Measurements from ENCODE around the gene CAMKK2.
"Not testable (repeated sequence)": the region's sequence is repeated elsewhere in the genome, so short reads cannot be mapped to it uniquely, and the experiment has no call there.

The CAMKK2 gene

DNA sequence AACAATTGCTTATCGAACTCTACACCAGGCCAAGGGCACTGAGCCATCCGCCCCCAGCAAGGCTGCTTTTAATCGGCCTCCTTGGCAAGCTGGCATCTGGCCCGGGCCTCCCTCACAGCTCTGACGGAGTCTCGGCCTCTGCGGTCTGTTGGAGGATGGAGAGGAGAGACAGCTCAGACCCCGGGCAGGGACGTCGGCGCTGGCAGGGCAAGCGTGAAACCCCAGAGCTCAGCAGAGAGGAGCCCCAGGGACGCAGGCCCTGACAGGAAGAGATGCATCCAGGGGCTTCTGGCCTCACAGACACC lies 17.5 kb downstream of the CAMKK2 start:
- no peak for DNase-seq (ENCODE audit: low read depth)

DNA sequence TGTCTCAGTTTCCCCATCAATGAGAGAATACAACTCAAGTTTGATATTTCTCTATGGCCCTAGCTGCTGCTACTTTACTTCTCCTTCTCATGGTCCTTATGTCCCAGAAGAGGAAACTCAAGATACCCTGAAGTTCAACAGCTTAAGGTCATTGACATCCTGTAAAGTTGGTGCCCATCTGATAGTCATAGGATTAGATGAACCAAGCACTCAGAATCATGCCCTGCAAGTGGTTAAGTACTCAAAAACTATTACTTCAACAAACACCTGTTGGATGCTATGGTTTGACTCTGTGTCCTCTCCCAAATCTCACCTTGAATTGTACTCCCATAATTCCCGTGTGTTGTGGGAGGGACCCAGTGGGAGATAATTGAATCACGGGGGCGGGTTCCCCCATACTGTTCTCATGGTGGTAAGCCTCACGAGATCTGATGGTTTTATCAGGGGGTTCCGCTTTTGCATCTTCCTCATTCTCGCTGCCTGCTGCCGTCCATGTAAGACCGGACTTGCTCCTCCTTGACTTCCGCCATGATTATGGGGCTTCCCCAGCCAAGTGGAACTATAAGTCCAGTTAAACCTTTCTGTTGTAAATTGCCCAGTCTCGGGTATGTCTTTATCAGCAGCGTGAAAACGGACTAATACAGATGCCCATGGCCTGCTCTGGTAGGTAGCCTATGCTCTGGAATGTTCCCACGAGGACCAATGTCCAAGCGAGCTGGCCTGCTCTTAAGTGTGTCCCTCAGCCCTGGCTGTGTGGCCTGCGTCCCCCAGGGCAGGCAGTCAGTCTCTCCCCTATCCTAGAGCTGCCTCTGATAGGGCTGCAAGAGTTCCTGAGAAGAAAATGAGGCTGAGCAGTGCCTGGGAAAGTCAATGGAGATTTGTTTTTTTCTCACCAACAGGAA lies 18.1 kb downstream of the CAMKK2 start:
- DNase-seq (ENCODE audit: low read depth): no peak

DNA sequence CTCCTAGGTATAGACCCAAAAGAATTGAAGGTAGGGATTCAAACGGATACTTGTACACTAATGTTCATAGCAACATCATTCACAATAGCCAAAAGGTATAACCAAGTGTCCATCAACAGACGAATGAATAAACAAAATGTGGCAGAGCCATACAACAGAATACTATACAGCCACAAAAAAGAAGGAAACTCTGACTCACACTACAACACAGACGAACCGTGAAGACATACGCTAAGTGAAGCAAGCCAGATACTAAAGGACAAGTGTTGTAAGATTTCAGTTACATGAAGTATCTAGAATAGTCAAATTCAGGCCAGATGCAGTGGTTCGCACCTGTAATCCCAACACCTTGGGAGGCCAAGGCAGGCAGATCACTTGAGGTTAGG lies 19.1 kb downstream of the CAMKK2 start:
- DNase-seq (ENCODE audit: low read depth): no peak

DNA sequence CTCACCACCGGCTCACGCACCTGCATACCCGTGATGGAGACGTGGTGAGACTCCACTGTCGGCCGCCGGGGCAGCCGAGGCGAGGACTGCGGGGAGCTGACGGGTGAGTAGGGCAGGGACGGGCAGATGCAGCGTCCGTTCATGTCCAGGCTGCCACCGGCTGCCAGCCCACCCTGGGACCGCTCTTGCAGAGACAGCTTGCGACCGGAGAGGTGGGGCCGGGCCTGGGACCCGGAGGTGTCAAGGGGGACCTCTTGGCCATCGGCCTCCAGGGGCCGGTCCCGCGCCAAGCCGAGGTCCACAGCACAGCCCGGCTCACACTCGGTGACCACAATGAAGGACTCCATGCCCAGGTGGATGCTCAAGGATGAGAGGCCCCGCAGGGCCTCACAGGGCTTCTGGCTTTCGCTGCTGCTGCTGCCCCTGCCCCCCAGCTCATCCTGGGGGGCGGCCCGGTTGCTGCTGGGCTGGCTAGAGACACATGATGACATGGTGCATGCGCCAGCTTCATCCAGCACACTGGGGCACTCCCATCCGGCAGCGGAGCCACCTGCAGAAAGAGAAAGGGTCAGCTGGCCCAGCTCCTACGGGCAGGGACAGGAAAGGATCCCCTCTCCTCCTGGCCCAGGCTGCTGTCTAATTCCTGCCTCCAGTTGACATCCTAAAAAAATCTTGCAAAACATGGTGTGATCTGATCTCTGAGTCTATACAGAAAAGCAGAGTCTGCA lies 22.3 kb downstream of the CAMKK2 start:
- DNase-seq (ENCODE audit: low read depth): no peak

DNA sequence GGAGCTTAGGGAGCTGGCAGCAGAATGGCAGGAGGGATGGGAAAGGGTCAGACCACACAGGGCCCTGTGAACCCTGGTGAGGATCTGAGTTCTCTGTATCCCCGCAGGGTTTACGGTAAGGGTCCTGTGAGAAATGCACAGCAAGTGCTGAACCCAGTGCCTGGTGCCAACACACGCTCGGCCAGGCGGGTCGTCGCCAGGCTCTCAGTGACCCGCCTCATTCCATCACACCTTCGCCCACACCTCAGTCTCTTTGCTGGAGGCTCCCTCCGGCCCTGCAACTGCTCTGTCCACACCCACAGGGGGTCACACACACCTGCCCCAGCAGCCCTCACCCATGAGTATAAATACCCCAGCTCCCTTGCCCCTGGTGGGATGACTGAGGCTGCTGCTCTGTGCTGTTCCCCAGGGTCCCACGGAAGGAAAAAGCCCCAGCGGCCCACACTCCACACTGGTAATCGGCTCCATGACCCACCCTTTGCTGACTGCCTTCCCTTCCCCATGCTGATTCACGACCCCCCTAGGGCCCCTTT lies 23.1 kb downstream of the CAMKK2 start:
- DNase-seq (ENCODE audit: low read depth): no peak

DNA sequence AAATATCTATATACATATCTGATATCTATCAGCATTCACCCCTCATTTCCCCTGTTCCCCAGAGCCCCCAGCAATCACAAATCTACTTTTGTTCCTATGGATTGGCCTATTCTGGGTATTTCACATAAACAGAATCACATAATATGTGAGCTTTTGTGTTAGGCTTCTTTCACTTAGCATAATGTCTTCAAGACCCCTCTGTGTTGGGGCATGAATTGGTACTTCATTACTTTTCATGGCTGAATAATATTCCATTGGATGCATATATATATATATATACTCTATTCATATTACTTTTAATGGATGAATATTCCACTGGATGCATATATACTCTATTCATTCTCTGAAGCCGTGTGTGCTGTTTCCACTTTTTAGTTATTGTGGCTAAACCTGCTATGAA lies 28.7 kb downstream of the CAMKK2 start:
- no peak for DNase-seq (ENCODE audit: low read depth)

DNA sequence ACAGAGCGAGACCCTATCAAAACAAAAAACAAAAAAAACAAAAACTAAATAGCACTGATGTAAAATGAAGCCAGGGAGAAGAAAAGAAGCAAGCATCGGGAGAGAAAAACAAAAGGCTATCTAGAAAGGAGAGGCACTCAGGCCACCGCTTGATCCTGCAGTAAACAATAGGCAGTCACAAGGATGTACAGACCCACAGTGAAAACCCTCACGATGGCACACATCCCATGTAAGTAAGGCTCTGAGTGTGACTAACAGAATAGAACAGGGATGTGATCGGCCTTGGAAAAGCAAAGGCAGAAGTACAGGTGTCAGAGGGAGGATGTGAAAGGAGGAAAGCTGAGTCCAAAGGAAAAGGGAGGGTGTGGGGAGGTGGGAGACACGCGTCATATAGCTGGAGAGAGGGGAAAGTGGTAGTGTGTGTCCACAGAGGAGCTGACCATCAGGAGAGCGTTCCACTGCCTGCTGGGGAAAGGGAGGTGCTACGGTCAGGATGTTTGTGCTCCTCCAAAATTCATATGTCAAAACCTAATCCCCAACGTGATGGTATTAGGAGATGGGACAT lies 31.5 kb downstream of the CAMKK2 start:
- no peak for DNase-seq (ENCODE audit: low read depth)

DNA sequence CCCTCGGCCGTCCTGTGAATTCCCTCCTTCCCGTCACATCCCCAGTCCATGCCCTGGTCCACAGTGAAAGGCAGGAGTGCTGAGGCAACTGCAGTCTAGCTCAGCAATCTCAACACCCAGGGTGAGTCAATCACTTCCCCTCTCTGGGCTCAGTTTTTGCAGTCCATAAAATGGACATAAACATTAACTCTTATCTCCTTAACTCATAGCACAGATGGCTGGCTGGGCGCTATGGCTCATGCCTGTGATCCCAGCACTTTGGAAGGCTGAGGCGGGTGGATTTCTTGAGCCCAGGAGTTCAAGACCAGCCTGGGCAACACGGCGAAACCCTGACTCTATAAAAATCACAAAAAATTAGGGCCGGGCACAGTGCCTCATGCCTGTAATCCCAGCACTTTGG lies 32.4 kb downstream of the CAMKK2 start:
- no peak for DNase-seq (ENCODE audit: low read depth)

DNA sequence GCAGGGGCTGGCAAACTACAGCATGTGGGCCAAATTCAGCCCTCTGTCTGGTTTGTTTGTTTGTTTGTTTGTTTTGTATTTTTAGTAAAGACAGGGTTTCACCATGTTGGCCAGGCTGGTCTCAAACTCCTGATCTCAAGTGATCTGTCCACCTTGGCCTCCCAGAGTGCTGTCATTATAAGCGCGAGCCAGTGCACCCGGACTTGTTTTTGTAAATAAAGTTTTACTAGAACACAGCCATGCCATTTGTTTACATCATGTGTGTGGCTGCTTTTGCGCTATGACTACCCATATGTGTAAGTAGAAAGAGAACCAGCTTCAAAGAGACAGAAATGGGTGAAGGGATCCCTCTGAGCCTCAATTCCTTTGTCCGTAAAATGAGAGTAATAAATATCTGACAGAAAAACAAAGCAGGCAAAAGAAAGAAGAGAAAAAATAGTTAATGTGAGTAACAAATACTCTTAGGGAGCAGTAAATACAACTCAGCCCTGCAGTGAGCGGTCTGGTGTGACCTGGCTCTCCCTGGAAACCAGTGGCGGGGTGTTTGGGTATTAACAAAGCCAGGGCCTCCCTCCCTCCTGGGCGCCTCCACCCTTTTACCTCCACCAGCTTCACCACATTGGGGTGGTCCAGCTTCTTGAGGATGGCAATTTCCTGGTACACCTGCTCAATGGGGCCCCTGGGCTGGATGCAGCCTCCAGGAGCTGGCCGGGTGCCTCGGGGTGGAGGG lies 33.1 kb downstream of the CAMKK2 start:
- DNase-seq (ENCODE audit: low read depth): no peak

DNA sequence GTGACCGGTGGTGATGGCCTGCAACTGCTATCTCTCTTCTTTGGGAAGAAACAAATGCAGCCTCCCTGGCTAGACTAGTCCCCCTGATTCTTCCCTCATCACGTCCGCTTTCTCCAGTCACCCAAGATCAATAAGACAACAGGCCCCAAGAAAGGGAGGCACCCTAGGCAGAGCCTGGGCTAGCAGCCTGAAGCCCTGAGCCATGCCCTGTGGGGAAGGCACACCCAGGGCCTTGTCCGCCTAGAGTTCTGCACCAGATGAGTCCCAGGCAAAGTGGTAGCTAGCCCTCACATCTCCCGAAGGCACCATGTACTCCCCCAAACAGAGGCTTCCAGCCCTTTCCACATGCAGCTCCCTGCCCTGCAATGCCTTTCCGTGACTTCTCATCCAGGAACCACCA lies 35.1 kb downstream of the CAMKK2 start:
- DNase-seq (ENCODE audit: low read depth): no peak

DNA sequence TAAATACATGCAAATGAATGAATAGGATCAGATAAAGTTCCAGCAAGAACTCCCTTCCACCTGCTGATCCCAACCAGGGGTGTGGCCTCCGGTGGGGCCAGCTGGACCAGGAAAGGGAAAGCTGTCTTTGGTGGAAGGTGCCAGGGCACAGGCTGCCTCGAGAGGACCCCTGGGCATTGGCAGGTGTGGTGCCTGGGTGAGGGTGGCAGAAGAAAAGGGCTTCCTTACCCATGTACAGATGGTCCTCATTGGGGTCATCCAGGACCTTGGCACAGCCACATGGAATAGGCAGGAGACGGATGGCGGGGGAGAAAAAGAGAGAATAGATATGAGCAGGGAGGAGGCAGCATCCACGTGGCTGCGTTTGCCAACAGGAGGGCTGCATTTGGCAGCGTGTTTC lies 36.4 kb downstream of the CAMKK2 start:
- no peak for DNase-seq (ENCODE audit: low read depth)

DNA sequence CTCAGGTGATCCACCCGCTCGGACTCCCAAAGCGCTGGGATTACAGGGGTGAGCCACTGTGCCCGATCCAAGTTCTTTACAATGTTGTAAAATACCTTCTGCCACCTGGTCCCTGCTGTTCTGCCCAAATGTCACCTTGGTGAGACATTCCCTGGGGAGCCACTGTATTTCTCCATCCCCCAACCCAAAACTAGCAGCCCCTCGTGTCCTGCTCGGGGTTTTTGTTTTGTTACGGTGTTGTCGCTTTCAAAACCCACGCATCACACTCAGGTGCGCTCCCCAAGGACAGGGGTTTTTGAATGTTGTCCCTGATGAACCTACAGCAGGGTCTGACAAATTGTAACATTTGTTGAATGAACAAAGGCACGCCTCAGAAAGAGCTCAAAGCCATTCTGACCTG lies 37.4 kb downstream of the CAMKK2 start:
- no peak for DNase-seq (ENCODE audit: low read depth)

DNA sequence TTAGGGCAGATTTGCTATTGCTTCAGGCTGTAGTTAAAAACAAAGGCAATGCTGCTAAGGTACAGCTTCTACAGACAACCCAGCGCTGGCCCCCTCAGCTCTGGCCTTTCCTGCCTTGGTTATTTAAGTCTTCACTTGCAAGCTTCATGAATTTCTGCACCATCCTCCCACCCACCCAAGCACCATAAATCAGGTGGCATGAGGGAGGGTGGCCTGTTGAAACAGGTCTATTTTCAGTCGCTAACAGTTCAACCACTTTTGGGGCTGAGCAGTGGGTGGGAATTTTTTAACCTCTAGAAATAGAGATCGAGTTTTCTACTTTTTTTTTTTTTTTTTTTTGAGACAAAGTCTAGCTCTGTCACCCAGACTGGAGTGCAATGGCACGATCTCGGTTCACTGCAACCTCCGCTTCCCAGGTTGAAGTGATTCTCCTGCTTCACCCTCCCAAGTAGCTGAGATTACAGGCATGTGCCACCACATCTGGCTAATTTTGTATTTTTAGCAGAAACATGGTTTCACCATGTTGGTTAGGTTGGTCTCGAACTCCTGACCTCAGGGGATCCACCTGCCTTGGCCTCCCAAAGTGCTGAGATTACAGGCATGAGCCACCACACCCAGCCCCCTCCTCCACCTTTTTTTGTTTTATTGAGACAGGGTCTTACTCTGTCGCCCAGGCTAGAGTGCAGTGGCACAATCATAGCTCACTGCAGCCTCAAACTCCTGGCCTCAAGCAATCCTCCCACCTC lies 38.6 kb downstream of the CAMKK2 start:
- not testable (repeated sequence) for DNase-seq (ENCODE audit: low read depth)

DNA sequence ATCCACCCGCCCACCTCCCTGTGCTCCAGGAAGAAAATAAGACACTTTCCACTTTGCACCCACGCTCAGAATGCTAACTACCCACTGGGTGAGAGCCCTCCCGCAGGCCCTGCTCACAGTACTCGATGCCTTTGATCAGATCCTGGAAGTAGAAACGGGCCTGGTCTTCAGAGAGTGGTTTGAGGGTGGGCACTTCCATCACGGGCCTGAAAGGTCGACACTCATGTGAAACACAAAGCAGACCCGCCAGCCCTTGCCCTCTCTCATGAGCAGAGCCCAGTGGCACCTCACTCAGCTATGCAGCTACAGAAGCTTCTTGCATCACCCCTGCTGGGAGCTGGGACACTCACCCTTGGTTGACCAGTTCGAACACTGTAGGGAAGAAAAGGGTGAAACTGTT lies 41.1 kb downstream of the CAMKK2 start:
- DNase-seq (ENCODE audit: low read depth): no peak

DNA sequence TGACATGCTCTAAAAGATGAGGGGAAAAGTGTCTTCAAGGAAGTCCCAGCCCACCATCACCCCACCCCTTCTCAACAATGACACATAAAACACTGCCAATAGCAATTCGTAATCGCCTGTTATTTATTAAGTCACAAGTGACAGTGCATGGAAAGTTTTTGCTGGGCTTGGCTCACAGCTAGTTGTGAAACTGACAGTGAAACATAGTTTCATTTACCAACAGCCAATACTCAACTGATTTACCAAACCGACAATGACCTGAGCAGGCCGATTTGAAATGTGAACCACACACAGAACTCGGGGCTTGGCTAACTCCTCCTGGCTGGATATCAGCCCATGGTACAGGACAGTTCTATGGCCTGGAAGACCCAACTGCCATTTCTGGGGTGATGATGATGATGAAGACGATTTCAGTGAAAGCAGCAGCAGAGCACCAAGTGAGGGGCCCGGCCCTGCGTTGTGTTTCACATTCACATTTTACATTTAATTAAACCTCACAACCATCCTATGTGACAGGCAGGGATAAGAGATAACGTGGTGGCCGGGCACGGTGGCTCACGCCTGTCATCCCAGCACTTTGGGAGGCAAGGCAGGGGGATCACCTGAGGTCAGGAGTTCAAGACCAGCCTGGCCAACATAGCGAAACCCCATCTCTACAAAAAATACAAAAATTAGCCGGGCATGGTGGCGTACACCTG lies 42.7 kb downstream of the CAMKK2 start:
- no peak for DNase-seq (ENCODE audit: low read depth)

DNA sequence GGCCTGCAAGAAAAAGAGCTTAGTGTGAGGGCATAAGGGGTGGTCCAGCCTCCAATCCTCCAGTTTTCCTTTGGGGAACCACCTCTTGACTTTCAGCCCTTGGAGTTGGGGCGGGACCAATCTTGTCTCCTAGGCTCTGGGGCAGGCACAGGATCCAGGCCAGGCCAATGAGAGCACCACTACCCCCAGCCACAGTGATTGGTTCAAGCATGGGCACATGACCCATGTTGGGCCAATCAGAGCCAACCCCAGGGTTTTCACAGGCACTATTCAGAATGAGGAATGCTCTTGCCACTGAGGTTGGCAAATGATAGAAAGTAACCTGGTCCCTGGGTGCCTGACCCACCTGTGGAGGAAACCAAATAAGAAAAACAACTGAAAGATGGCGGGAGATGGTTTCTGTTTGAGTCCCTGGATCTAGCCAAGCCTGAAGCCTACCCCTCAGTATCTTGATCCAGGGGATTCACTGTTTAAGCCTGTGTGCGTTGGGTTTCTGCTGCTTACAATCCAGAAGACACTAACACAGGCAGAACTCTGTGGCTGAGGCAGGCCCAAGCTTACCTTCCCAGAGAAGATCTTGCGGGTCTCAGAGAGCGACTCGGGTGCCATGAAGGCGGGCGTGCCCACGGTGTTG lies 43.7 kb downstream of the CAMKK2 start:
- DNase-seq (ENCODE audit: low read depth): no peak

DNA sequence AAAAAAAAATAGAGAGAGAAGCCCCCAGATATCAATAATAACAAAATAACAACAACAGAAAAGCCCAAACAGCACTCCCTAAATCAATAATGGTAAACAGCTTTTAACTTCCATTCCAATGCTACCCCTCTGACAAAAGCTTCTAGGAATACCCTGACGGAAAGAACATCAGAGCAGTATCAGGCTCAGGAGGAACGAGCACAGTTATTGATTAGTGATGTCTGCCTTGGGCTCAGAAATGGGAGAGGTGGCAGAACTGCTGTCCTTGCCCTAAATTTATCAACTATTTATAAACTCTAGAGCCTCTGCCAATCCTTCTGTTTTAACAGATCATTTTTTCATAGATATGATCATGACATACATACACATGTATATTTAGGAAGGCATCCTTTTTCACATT lies 44.7 kb downstream of the CAMKK2 start:
- DNase-seq (ENCODE audit: low read depth): no peak

DNA sequence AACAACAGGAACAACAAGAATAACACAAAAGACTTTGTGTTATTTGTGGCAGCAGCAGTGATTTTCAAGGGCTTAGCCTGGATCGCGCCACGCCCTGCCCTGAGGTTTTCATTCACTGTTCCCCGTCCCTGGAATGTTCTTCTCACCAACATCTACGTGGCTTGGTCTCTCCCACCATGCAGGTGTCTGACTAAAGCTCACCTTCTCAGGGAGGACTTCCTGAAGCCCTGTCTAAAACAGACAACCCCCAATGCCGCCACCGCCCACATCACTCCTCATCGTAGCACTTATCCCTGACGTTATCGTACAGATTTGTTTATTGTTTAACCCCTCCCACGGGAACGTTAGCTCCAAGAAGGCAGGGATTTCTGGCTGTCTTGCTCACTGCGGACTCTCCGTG lies 46.1 kb downstream of the CAMKK2 start:
- no peak for DNase-seq (ENCODE audit: low read depth)

DNA sequence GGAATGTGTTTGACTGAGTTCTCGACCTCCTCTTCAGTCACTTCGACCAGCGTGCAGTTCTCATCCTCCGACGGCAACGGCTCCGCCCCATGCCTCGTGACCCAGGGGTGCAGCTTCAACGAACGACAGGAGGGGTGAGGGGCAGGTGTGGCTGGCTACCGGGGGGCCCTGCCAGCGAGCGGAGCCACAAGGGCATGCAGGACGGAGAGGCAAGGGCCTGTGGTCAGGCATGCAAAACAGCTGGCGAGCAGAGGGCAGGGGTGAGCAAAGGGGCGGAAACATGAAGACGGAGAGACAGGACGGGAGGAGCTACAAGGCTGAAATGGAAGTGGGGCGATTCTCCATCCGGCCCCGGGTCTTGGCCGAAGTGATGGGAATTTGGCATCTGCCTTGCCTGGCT lies 47.9 kb downstream of the CAMKK2 start:
- DNase-seq (ENCODE audit: low read depth): no peak

DNA sequence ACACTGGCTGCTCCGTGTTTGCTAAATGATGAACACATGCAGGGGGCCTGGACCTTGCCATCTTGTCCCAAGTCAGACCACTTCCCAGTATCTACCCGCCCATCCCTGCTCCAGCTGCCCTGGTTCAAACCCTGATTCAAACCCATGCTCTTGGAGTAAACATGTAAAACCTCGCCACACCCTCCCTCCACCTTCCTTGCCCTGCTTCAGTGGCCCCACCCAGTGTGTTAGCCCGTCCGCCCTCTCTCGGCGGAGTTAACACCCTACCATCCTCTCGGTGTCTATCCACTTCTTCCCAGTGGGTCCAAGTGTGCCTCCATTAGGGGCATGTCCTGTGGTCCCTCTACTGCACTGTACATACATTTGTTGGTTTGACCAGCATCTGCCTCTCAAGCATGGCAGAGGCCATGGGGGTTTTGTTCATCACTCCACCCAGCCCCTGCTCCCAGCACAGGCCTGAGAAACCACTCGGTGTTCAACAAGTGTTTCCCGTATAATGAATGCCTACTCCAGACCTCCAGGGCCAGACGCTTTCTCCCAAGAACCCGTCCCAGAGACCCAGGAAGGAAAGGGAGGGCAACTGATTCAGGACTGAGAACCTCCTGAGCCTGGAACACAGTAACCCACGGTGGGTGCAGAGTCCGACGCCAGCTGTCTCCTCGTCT lies 49.5 kb downstream of the CAMKK2 start:
- no peak for DNase-seq (ENCODE audit: low read depth)
